ENCODE results near the gene CAP1.

DNA sequence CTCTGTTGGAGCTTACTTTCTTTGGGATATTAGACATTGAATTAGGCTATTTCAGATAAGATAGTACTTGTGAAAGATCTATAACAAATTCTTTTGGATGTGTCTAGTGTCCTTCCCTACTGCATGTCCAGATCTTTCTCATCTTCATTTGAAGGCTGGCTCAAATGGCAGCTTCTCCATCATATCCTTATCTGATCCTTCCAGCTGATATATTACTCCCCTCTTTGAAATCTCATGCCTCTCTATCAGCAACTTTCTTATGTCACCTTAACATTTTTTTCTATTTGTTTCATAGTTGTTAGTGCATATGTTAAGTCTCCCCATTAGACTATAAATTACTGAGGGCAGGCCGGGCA, 17.5 kb downstream of the CAP1 start:
- TF ChIP-seq, protein P1, sequence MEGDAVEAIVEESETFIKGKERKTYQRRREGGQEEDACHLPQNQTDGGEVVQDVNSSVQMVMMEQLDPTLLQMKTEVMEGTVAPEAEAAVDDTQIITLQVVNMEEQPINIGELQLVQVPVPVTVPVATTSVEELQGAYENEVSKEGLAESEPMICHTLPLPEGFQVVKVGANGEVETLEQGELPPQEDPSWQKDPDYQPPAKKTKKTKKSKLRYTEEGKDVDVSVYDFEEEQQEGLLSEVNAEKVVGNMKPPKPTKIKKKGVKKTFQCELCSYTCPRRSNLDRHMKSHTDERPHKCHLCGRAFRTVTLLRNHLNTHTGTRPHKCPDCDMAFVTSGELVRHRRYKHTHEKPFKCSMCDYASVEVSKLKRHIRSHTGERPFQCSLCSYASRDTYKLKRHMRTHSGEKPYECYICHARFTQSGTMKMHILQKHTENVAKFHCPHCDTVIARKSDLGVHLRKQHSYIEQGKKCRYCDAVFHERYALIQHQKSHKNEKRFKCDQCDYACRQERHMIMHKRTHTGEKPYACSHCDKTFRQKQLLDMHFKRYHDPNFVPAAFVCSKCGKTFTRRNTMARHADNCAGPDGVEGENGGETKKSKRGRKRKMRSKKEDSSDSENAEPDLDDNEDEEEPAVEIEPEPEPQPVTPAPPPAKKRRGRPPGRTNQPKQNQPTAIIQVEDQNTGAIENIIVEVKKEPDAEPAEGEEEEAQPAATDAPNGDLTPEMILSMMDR (IDR thresholded peaks at IDR 0.05), result no peak
- TF ChIP-seq POLR2AphosphoS5 (IDR thresholded peaks at IDR 0.05), result no peak

Measured in upper lobe of left lung (tissue), 4 donors.